GM21528 (cell line): ENCODE results near the gene MLPH.

ENCODE experiments used
- ATAC-seq: cut with Tn5 transposase; IDR thresholded peaks from one replicate; pipeline ENCODE4 v1.9.1; 2021; ENCODE audit warnings: mild to moderate bottlenecking, moderate library complexity; ENCODE audit not compliant: unreplicated experiment, low FRiP score

Gene MLPH

GRCh38 chr2:237495521-237496117 is 8.6 kb downstream of the MLPH start:
- no peak for ATAC-seq

DNA sequence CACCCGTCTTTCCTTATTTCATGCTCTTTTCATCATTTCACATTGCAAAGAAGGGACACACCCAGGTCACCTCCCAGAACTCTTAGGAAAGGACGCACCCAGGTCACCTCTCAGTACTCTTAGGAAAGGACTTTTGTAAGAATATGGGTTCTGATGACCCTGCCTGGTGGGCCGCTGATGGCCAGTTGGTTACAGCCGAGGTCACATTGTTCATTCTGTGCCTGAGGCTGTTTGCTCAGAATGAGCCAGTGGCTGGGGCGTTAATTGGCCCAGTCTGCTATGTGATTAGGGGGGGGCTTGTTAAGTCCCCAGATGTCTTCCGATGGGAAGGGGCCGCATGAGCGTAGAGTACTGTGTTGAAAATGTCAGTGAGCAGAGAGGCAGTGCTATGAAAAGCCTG is 9.4 kb downstream of the MLPH start:
- no peak for ATAC-seq

- no peak for ATAC-seq
Measured at GRCh38 chr2:237497009-237497837, 10.2 kb downstream of the MLPH start.

- ATAC-seq: no peak
Measured at GRCh38 chr2:237497838-237498186, 10.8 kb downstream of the MLPH start.

DNA sequence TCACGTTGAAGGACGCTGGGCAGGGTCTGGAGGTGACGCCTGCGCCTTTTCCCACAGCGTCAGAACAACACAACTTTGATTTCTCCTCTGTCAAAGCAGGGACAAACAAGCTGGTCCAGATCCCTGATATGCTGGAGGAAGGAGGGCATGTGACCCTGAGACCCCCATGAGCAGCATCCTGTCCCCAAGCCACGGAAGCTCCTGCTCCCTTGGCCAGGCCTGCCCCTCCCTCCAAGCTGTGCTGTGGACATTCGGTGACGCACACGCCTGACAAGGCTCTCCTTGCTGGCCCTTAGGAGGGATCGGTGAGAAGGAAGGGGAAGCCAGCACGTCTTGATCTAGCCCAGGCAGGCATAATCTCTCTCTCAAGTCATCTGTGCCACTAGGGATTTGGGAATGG is 11.3 kb downstream of the MLPH start:
- ATAC-seq: no peak

- no peak for ATAC-seq
Measured at GRCh38 chr2:237500681-237501424, 13.8 kb downstream of the MLPH start.

DNA sequence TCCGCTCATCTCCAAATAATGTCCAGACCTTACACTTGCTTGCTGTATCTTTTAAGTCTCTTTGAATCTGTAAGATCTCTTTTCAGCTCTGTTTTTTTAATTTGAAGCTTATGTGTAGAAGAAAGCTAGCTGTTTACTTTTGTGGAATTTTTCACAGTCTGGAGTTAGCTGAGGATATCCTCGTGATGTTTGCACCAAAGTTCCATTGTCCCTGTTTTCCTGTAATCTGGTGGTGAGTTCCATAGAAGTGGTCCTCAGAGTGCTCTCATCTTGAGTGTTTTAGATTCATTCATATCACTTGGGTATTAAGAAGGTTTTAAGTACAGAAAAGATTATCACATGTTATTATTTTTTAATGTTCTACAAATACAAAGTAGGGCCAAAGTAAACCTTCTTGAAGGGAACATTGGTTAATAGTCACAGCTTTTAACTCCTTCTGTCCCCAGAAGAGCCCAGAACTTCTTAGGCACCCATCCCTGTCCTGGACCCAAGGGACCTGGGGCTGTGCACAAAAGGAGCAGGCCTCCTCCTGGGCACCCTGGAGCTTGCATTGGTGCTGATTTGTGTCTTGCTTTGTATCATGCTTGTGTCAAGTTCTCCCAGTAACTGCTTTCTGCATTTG is 15.0 kb downstream of the MLPH start:
- ATAC-seq: no peak

- no peak for ATAC-seq
Measured at GRCh38 chr2:237503201-237503600, 16.1 kb downstream of the MLPH start.

DNA sequence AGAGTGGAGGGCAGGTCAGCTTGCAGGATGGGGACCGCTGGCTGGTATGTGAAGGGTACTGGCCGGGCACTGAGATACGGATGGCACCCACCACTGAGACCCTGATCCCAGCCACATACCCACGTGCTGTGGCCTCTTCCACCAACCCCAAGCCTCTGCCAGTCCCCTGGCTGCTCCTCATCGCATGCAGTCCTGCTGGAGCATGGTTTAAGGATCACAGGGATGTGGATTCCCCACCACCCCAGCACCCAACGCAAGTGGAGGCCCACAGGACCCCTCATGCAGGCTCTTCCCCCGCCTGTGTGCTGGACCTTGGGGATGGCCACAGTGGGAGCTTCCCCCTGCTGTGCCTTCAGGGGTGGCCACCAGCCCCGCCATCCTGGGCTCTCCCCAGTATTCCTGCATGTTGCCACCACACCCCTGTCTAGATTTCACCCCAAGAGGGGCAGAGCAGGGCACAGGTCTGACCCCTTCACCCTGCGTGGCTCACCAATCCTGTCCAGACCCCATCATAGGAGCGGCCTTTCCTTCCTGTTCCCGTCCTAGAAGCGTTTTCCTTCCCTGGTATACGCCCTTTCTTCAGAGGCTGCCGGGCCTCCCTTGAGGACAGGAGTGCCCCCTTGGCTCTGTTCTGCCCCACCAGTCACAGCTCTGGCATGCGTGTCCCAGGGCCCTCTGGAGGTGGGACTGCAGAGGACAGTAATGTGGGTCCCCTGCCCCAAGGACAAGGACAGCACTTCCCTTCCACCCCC is 18.3 kb downstream of the MLPH start:
- no peak for ATAC-seq

- no peak for ATAC-seq
Measured at GRCh38 chr2:237507512-237507911, 20.5 kb downstream of the MLPH start.

DNA sequence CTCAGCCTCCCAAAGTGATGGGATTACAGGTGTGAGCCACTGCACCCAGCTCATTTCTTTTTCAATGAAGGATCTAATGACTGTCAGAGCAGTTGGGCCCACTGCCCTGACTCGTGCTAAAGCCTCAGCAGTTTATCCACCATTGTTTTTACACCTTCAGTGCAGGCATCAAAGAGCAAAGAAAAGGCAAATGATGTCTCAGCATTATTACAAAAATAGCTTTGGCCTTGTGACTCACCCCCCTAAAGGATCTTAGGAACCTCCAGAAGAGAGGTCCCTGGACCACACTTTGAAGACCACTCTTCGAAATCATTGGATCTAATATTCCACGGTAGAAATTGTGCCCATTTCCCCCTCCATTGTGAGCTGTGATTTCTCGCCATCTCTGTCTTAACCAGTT is 21.3 kb downstream of the MLPH start:
- no peak for ATAC-seq

DNA sequence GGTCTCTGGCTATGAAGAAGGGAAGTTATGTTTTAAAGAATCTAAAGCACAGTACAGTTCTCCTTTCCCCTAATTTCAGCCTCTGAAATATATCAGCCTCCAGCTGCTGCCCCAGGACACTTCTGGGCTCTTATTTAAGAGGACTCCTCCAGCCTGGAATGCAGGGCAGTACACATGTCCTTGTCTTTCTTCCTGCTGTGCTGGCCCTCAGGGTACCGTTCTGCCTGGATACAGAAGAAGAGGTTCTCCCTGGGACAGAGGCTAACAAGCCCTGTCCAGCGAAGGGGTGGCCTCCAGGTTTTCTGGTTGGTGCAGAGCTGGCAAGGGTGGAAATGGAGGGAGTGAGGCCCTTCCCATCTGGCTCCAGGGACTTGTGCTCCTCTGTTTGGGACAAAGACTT is 22.1 kb downstream of the MLPH start:
- ATAC-seq: no peak

DNA sequence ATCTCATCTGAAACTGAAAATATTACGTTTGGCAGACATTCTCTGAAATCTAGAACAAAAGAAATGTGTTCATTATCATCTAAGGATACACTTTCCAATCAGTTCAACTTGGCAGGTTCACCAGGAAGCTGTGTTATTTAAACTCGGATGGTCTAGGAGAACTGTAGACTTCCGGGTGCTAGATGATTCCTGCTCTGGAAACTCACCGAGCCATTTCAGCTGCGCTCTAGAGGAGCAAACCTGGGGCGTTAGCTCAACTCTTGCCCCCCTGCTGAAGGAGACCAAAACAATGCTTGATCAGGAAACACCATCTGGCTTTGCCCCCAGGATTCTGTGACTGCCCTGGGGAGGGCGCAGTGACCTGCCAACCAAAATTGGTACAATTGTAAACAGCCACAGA is 22.9 kb downstream of the MLPH start:
- ATAC-seq: no peak

- ATAC-seq: no peak
Measured at GRCh38 chr2:237510502-237511217, 23.6 kb downstream of the MLPH start.

DNA sequence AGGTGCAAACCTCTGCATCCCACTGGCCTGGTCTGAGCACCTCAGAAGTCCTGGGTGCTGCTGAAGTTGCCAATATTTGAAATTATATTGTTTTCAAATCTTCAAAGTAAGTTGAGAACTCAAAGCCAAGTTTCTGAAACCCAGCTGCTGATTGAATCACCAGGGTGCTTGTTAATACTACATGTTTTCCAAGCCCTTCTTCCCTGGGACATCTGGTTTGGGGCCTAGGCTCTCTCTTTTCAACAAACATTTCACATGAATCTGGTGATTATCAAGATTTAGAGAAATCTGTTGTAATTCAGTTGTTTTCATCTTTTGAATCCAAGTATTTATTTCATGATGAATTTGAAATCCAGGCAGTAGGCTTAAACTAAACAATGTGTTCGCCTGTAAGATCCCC is 24.4 kb downstream of the MLPH start:
- ATAC-seq: no peak

- no peak for ATAC-seq
Measured at GRCh38 chr2:237511885-237512405, 24.9 kb downstream of the MLPH start.

GRCh38 chr2:237512774-237513466 is 25.9 kb downstream of the MLPH start:
- ATAC-seq: peak; percentile 88

DNA sequence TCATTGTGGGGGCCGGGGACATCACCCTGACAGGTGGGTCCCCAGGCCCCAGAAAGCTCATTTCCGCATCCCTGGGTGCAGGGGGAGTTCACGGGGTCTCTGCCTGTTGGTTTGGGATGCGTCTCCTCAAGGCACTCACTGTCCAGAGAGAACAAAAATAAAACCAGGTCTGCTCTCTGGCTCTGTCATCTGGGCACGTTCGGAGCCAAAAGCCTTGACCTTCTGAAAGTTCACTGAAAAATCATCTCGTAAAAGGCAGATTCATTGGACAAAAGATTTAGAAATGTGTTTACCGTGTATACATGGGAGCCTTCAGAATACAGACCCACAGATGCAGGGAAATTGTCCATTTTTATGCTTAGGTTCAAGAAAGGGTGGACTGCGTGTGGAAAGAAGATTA is 26.6 kb downstream of the MLPH start:
- ATAC-seq: no peak

DNA sequence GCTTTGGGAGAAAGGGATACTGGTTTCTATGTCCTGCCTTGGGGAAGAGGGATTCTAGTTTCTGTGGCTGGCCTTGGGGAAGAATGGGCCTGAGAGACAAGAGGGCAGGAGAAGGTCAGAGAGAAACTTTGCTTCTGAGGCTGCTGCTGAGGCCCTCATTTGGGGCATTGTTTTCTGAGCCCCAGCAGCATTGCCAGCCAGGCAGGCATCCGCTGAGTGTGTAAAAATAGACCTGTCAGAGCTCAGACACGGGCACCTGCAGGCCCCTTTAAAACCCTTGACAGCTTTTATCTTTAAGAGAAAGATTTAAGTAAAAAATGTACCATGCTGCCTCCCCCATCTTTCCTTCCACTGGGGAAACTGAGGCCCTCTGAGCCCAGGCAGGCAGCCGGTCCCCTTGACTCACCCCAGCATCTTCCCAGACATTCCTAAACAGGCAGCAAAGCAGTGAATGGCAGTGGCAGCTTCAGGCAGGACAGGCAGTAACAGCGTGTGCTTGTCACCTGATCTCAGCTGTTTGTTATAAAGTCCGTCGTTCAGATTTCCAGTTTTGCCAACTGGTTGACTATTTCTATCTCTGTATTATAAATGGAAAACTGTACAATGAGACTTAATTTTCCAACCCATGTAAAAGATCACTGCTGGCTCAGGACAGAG is 27.6 kb downstream of the MLPH start:
- ATAC-seq: no peak
